NCI-H510A treated with DMSO at 0.1 percent for 48 hours (cell line): ENCODE data around the gene ZNF554.
"Not testable (repeated sequence)": the region's sequence is repeated elsewhere in the genome, so short reads cannot be mapped to it uniquely, and the experiment has no call there.

Source experiments
- DNase-seq: peaks from one replicate; lab custom pipeline; 2025; lab: John Stamatoyannopoulos, UW

ZNF554 gene

DNA sequence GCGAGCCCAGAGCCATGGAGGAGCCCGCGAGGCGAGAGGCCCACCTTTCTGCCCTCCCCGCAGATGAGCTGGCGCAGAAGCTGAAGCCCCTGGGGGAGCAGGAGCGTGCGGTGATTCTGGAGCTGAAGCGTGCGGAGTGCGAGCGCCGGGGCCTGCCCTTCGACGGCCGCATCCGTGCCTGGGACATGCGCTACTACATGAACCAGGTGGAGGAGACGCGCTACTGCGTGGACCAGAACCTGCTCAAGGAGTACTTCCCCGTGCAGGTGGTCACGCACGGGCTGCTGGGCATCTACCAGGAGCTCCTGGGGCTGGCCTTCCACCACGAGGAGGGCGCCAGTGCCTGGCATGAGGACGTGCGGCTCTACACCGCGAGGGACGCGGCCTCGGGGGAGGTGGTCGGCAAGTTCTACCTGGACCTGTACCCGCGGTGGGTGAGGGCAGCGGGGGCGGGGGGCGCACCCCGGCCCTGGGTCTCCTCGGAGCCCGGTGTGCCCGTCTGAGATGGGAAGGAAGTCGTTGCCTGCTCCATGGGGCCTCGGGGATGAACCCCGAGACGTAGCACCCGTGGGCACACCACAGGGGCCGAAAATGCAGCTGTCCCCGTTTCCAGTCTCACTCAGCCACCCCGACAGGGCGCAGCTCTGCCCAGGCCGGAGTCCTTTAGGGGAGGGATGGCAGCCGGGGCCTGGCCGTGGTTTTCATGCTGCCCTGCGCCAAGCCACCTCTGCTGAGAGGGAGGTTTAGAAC lies 12.1 kb upstream of the ZNF554 start:
- no peak for DNase-seq

GRCh38 chr19:2808129-2808941 lies 11.3 kb upstream of the ZNF554 start:
- DNase-seq = no peak

DNA sequence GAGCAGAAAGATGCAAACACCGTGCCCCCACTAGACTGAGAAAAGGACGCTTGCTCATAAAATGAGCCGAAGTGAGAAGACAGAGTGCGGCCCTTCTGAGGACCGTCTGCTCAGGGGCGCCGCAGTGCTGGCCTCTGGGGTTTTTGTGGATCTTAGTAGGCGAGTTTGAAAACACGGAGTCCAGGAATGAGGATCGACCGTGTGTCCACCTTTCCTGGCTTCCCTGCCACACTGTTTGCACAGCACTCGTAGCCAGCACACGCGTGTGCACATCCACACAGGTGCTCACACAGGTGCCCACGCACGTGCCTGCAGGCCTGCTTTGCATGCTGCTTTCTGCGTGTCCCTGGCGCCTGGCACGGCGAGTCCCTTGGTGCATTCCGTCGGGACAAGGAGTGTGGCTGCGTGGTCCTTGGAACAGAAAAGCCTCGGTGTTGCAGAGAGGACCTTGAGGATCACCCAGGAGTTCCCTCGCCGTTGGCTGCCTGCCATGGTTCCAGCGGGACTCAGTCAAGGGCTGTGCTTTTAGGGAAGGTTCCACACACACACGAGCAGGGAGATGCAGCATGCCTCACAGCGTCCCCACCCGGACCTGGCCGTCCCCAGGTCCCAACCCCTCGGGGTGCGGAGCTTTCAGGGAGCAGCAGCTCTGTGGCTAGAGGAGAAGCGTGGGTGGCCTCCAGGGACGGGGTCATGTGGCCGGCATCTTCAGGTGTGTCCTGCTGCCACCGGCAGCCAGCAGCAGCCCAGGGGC lies 10.1 kb upstream of the ZNF554 start:
- DNase-seq = no peak

DNA sequence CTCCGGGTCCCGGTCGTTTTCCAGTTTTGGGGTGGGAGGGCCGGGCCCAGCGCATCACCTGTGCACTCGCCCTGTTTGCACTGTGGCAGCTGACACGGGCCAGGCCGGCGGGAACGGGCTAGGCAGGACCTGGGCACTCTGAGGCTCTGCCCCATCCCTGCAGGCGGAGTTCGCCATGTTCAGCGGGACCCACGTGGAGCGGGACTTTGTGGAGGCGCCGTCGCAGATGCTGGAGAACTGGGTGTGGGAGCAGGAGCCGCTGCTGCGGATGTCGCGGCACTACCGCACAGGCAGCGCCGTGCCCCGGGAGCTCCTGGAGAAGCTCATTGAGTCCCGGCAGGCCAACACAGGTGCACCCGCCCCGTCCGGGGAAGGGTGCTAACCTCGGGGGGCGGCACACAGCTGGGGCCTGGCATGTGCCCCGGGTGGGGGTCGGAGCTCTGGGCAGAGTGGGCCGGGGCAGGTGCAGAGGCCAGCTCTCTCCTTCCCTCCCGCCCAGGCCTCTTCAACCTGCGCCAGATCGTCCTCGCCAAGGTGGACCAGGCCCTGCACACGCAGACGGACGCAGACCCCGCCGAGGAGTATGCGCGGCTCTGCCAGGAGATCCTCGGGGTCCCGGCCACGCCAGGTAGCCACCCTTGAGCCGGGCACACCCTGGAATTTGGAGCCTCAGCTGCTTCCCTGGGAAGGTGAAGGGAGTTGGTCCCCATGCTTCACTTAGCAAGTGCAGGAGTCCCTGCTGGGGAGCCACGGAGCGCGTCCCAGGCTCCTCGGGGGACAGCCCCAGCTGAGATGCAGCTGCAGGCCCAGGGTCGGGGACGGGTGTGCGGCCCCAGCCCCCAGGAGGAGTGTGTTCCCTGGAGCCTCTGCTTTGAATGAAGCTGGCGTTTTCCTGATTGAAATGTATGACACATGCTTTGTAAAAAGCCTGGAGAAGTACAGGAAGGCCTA lies 9.3 kb upstream of the ZNF554 start:
- DNase-seq = no peak

- no peak for DNase-seq
Observed at GRCh38 chr19:2811221-2811722, 8.4 kb upstream of the ZNF554 start.

DNA sequence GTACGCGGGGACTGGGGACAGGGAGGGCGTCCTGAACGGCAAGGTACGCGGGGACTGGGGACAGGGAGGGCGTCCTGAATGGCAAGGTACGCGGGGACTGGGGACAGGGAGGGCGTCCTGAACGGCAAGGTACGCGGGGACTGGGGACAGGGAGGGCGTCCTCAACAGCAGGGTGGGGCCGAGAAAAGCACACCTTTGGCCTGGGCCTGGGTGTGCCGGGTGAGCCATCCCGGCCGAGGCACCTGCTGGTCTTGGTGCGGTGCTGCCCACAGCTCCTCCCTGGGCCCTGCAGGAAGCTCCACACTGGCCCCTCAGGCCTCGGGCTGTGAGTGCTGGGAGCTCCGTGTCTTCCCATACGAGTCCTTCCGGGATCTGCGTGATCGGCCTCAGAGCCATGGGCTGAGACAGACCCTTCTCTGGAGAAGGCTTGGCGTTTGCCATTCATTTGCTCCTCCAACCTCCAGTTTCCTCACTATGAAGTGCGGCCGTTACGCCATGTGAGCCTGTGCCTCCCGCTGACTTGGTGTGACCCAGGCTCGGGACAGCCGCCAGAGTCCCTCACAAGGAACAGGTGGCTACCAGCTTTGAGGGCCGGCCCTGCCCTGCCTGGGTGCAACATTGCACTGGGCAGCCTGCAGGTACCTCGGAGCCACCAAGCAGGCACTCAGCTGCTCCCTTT lies 7.8 kb upstream of the ZNF554 start:
- DNase-seq = no peak

DNA sequence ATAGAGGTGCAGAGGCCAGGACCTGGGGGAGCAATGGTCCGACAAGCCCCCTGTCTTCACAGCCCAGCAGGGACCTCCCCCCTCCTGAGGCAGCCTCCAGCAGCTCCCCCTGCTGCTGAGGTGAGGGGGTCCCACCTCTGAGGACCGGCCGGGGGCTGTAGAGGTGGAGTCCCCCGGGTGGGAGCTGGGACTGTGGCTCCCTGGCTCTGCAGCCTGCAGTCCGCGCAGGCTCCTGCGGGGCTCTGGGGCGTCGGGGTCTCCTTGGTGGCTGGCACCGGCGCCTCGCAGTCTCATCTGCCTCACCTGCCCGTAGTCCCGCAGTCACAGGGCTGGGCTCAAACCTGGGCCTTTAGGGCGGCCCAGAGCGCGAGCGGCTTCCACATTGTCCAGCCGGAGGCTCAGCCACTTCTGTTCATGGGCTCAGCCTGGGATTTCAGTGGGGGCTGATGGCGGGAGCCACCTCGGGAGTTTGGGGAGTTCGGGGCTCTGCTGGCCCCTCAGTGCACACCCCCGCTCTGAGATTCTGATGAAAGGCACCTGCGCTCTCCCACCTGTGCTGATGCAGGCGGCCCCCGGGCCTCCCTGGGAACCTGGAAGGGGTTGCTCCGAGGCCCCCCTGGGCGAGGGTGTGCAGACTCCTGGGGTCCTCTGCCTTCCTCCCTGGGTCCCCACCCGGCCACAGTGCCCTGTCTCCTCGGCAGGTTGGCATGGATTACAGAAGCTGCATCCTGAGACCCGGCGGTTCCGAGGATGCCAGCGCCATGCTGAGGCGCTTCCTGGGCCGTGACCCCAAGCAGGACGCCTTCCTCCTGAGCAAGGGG lies 7.0 kb upstream of the ZNF554 start:
- no peak for DNase-seq

DNA sequence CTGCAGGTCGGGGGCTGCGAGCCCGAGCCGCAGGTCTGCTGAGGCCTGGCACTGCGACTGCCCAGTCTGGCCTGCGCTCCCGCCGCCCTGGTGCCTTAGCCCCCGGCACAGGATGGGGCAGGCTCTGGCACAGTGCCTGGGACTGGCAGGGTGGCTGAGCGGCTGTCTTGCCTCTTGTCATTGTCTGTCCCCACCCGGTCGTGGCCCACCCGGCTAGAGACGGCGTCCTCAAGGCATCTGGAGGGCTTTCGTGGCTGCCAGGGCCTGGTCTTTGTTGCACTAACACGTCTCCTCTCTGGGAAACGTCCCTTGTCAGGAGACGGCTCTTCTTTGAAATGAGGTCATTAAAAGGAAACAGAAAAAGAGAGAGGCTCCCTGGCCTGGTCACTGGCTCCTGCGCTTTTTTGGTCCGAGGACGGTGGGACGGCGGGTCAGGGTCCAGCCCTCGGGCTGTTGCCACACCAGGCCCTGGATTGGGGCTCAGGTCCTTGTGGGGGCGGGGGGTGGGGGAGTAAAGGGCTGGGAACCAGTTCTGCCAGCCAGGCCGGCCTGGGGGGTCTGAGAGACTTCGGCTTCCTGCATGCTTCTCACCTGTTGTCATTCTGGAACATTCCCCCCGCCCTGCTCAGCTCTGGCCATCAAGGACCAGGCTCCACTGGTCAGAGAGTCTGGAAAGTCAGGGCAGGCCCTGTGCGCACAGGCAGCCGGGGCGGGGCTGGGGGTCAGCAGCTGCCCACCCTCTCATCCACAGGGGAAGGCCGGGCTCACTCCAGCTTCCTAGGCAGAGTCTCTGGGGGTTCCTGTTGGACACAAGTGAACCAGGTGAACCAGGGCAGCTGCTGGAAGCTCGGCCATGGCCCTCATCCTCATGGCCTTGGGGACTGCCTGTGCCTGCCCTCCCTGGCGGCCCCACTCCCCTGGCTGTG lies 6.2 kb upstream of the ZNF554 start:
- no peak for DNase-seq

GRCh38 chr19:2814426-2814825 lies 5.2 kb upstream of the ZNF554 start:
- no peak for DNase-seq

- DNase-seq = no peak
Observed at GRCh38 chr19:2815191-2815614, 4.5 kb upstream of the ZNF554 start.

DNA sequence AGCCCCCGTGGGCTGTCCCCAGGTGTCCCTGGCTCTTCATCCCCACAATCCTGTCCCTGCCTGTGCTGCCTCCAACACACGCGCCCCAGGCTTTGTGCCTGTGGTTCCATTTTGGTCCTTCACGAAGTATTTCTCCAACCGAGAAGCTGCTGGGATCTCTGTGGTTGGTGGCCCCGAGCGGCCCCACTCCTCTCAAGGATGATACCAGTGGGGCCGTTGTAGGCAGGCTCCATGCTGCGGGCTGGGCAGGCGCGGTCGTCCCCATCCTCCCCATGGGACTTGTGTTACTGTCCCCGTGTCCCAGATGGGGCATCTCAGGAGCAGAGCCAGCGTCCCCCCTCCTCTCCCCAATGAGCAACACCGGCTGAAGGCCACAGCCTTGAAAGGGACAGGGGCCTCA lies 3.7 kb upstream of the ZNF554 start:
- DNase-seq = no peak

- no peak for DNase-seq
Observed at GRCh38 chr19:2816641-2817040, 3.0 kb upstream of the ZNF554 start.

DNA sequence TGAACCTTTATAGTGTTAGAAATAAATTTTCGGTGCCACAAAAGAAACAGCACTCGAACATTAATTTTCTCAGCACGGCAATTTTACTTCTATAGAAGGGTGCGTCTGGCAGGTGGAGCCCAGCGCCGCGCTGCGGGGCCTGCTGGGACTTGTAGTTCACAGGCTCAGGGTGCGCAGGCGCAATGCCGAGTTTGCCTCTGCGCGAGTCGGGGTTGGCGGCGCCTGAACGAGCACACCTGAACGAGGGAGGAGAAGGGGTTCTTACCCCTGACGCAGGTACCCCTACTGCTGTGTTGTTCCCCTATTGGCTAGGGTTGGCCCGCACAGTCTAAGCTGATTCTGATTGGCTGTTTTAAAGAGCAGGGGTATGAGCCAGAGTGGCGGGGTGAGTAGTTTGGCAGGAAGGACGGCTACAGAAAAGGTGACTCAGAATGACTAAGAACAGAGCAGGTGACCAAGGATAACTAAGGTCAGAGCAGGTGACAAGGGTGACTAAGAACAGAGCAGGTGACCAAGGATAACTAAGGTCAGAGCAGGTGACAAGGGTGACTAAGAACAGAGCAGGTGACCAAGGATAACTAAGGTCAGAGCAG lies 2.3 kb upstream of the ZNF554 start:
- not testable (repeated sequence) for DNase-seq

- DNase-seq = no peak
Observed at GRCh38 chr19:2820112-2820702, 539 bp downstream of the ZNF554 start.

GRCh38 chr19:2822846-2823245 lies 3.2 kb downstream of the ZNF554 start:
- DNase-seq = no peak

DNA sequence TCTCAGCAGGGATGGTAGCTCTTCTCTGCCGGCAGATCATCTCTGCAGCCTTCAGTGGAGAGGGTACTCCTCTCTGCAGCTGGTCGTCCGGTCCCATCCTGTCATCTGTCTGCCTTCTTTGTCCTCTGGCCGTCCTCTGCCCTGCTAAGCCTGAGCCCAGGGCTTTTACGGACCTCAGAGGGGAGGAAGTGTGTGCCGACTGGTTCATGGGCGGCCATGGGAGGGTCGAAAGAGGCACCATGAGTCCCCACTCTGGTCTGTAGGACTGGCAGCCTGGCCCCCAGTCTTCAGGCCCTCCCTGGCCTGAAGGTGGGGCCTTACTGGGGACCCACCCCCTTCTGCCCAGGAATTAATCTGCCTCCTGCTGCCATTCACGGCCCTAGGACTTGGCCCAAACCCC lies 4.0 kb downstream of the ZNF554 start:
- no peak for DNase-seq

DNA sequence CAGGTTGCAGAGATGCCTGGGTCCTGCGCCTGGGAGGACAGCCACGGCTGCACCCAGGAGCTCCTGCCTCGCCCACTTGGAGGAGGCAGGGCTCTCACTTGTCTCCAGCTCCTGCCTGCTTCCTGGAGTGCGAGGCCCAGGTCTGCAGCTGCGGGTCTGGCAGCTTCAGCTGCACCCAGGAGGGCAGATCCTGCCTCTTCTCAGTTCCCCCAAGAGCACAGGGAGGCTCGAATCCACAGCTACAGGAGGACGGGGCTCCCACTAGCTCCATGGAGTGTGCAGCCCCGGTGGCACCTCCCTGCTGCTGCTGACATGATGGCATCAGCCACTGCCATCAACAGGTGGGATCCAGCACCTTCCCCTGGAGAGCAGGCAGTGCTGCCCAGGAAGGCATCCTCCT lies 4.5 kb downstream of the ZNF554 start:
- DNase-seq = no peak

- DNase-seq = no peak
Observed at GRCh38 chr19:2827022-2827421, 7.4 kb downstream of the ZNF554 start.
